ENCODE data around the gene CD8A.

The CD8A gene

GRCh38 chr2:86760371-86760770 is 30.3 kb downstream of the CD8A start:
- Histone ChIP-seq H3K18ac (ENCODE audit: low read length) (no peak overlapping the region), H3K4me1 (ENCODE audit: control insufficient read depth in 1 of 2, insufficient read depth in 2 of 2, low read length in 2 of 2) (no peaks in the 10 kb centered on the region), H4K8ac (ENCODE audit: low read depth, low read length) (no peak overlapping the region), H3K27ac (ENCODE audit: low read depth, low read length) (no peak overlapping the region), H2BK12ac (ENCODE audit: low read length) (no peak overlapping the region), H3K79me1 (ENCODE audit: low read length) (no peaks in the 10 kb centered on the region), H3K14ac (ENCODE audit: low read length) (no peak overlapping the region), H2AK5ac (ENCODE audit: low read length) (no peak overlapping the region), H3K4me3 (ENCODE audit: low read depth, low read length) (no peak overlapping the region), H3K23ac (ENCODE audit: low read length) (no peak overlapping the region), H3K4me2 (ENCODE audit: low read length) (no peak overlapping the region), H3K36me3 (ENCODE audit: control insufficient read depth in 1 of 2, insufficient read depth in 2 of 2, low read length in 2 of 2) (peaks cover 0 to 1% of the 10 kb centered on the region in 2 experiments), H3K9ac (ENCODE audit: low read length) (no peak overlapping the region), H3K9me3 (ENCODE audit: insufficient read depth, low read depth, low read length) (no peaks in the 10 kb centered on the region), H3K4ac (ENCODE audit: low read depth, low read length) (no peak overlapping the region), H2AFZ (ENCODE audit: insufficient read depth, low read length, poor library complexity) (no peak overlapping the region), H3K79me2 (ENCODE audit: control insufficient read depth, insufficient read depth, low read length, poor library complexity) (no peaks in the 10 kb centered on the region), H3K27me3 (ENCODE audit: insufficient read depth, low read length) (no peaks in the 10 kb centered on the region), H4K12ac (ENCODE audit: low read depth, low read length) (no peak overlapping the region), H4K91ac (ENCODE audit: low read depth, low read length) (no peak overlapping the region), H2BK5ac (ENCODE audit: low read depth, low read length, poor library complexity) (no peak overlapping the region), H2BK120ac (ENCODE audit: insufficient read depth, low read length, poor library complexity) (no peak overlapping the region)
- no CpG with 5 or more reads among the region's 4 CpGs for WGBS (ENCODE audit: extremely low coverage, insufficient coverage, insufficient read length)
- no peak for DNase-seq

DNA sequence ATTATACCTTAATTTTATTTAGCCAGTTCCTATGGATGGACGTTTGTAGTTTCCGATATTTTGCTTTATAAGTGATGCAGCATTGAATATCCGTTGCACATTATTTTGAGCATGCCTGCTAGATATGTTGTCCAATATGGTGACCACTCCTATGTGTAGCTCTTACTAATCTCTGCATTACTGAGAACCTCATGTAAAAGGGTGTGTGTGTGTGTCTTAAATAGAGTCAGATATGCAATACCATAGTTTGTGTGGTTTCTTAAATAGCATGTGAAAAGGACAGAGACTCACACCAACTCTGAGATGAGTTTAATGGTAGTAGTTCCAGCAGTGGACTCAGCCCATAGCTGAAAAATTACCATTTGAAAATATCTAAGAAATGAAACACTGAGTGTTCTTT is 32.3 kb downstream of the CD8A start:
- WGBS (ENCODE audit: extremely low coverage, insufficient coverage, insufficient read length): no CpG with 5 or more reads among the region's 3 CpGs

GRCh38 chr2:86753606-86754005 is 37.1 kb downstream of the CD8A start:
- H3K36me3 ChIP-seq (ENCODE audit: control insufficient read depth in 1 of 2, insufficient read depth in 2 of 2, low read length in 2 of 2): peaks cover 3 to 5% of the 10 kb centered on the region in 2 experiments
- no peak overlapping the region for H3K4ac ChIP-seq (ENCODE audit: low read depth, low read length)
- H3K79me1 ChIP-seq (ENCODE audit: low read length): no peaks in the 10 kb centered on the region
- DNase-seq: no peak
- H3K4me1 ChIP-seq (ENCODE audit: control insufficient read depth in 1 of 2, insufficient read depth in 2 of 2, low read length in 2 of 2): no peaks in the 10 kb centered on the region
- no peak overlapping the region for H4K12ac ChIP-seq (ENCODE audit: low read depth, low read length)
- no peak overlapping the region for H4K8ac ChIP-seq (ENCODE audit: low read depth, low read length)
- no peak overlapping the region for H3K14ac ChIP-seq (ENCODE audit: low read length)
- no peak overlapping the region for H3K4me3 ChIP-seq (ENCODE audit: low read depth, low read length)
- no peaks in the 10 kb centered on the region for H3K79me2 ChIP-seq (ENCODE audit: control insufficient read depth, insufficient read depth, low read length, poor library complexity)
- no peak overlapping the region for H2BK5ac ChIP-seq (ENCODE audit: low read depth, low read length, poor library complexity)
- no peak overlapping the region for H3K27ac ChIP-seq (ENCODE audit: low read depth, low read length)
- H4K91ac ChIP-seq (ENCODE audit: low read depth, low read length): no peak overlapping the region
- no peak overlapping the region for H3K18ac ChIP-seq (ENCODE audit: low read length)
- H2BK120ac ChIP-seq (ENCODE audit: insufficient read depth, low read length, poor library complexity): no peak overlapping the region
- H2AFZ ChIP-seq (ENCODE audit: insufficient read depth, low read length, poor library complexity): no peak overlapping the region
- no peak overlapping the region for H2BK12ac ChIP-seq (ENCODE audit: low read length)
- no peaks in the 10 kb centered on the region for H3K9me3 ChIP-seq (ENCODE audit: insufficient read depth, low read depth, low read length)
- H3K4me2 ChIP-seq (ENCODE audit: low read length): no peak overlapping the region
- H3K27me3 ChIP-seq (ENCODE audit: insufficient read depth, low read length): no peaks in the 10 kb centered on the region
- no peak overlapping the region for H3K23ac ChIP-seq (ENCODE audit: low read length)
- no peak overlapping the region for H3K9ac ChIP-seq (ENCODE audit: low read length)
- no peak overlapping the region for H2AK5ac ChIP-seq (ENCODE audit: low read length)

More for the DNA sequence above, 32.3 kb downstream of the CD8A start:
- no peak overlapping the region for H2BK12ac ChIP-seq (ENCODE audit: low read length)
- no peak overlapping the region for H3K4me2 ChIP-seq (ENCODE audit: low read length)
- no peak overlapping the region for H3K9ac ChIP-seq (ENCODE audit: low read length)
- no peak overlapping the region for H3K18ac ChIP-seq (ENCODE audit: low read length)
- no peak overlapping the region for H3K14ac ChIP-seq (ENCODE audit: low read length)
- no peak overlapping the region for H4K91ac ChIP-seq (ENCODE audit: low read depth, low read length)
- H3K79me2 ChIP-seq (ENCODE audit: control insufficient read depth, insufficient read depth, low read length, poor library complexity): no peaks in the 10 kb centered on the region
- no peak overlapping the region for H2AFZ ChIP-seq (ENCODE audit: insufficient read depth, low read length, poor library complexity)
- no peaks in the 10 kb centered on the region for H3K79me1 ChIP-seq (ENCODE audit: low read length)
- H2BK120ac ChIP-seq (ENCODE audit: insufficient read depth, low read length, poor library complexity): no peak overlapping the region
- peaks cover 2 to 4% of the 10 kb centered on the region in 2 experiments for H3K36me3 ChIP-seq (ENCODE audit: control insufficient read depth in 1 of 2, insufficient read depth in 2 of 2, low read length in 2 of 2)
- no peak overlapping the region for H4K12ac ChIP-seq (ENCODE audit: low read depth, low read length)
- H3K4me1 ChIP-seq (ENCODE audit: control insufficient read depth in 1 of 2, insufficient read depth in 2 of 2, low read length in 2 of 2): no peaks in the 10 kb centered on the region
- H3K4me3 ChIP-seq (ENCODE audit: low read depth, low read length): no peak overlapping the region
- H3K4ac ChIP-seq (ENCODE audit: low read depth, low read length): no peak overlapping the region
- no peak overlapping the region for H4K8ac ChIP-seq (ENCODE audit: low read depth, low read length)
- H3K27me3 ChIP-seq (ENCODE audit: insufficient read depth, low read length): no peaks in the 10 kb centered on the region
- H3K23ac ChIP-seq (ENCODE audit: low read length): no peak overlapping the region
- H3K27ac ChIP-seq (ENCODE audit: low read depth, low read length): no peak overlapping the region
- H2AK5ac ChIP-seq (ENCODE audit: low read length): no peak overlapping the region
- no peak for DNase-seq
- H2BK5ac ChIP-seq (ENCODE audit: low read depth, low read length, poor library complexity): no peak overlapping the region
- H3K9me3 ChIP-seq (ENCODE audit: insufficient read depth, low read depth, low read length): no peaks in the 10 kb centered on the region

DNA sequence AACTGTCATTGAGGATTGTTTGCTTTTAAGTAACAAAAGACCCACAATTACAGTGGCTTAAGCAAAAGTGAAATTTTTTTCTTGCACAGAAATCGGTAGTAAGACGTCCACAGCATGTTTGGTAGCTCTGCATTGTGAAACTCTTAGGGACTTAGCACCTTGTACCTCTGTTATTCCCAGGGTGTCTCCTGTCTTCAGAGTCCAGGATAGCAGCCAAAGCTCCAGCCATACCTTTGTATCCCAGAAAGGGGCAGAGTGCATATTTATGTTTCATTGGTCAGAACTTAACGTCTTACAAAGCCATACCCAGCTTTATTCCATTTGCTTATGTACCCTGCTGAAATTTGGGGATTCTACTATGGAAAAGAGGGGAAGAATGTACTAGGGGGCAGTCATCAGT is 37.8 kb downstream of the CD8A start:
- no peak overlapping the region for H4K12ac ChIP-seq (ENCODE audit: low read depth, low read length)
- no peaks in the 10 kb centered on the region for H3K27me3 ChIP-seq (ENCODE audit: insufficient read depth, low read length)
- no peaks in the 10 kb centered on the region for H3K4me1 ChIP-seq (ENCODE audit: control insufficient read depth in 1 of 2, insufficient read depth in 2 of 2, low read length in 2 of 2)
- no CpG with 5 or more reads among the region's 3 CpGs for WGBS (ENCODE audit: extremely low coverage, insufficient coverage, insufficient read length)
- no peak for DNase-seq
- no peak overlapping the region for H3K9ac ChIP-seq (ENCODE audit: low read length)
- H4K8ac ChIP-seq (ENCODE audit: low read depth, low read length): no peak overlapping the region
- no peaks in the 10 kb centered on the region for H3K9me3 ChIP-seq (ENCODE audit: insufficient read depth, low read depth, low read length)
- peaks cover 3 to 5% of the 10 kb centered on the region in 2 experiments for H3K36me3 ChIP-seq (ENCODE audit: control insufficient read depth in 1 of 2, insufficient read depth in 2 of 2, low read length in 2 of 2)
- H3K4me2 ChIP-seq (ENCODE audit: low read length): no peak overlapping the region
- H3K79me1 ChIP-seq (ENCODE audit: low read length): no peaks in the 10 kb centered on the region
- no peak overlapping the region for H3K18ac ChIP-seq (ENCODE audit: low read length)
- H2BK12ac ChIP-seq (ENCODE audit: low read length): no peak overlapping the region
- H3K4me3 ChIP-seq (ENCODE audit: low read depth, low read length): no peak overlapping the region
- H3K23ac ChIP-seq (ENCODE audit: low read length): no peak overlapping the region
- no peak overlapping the region for H3K4ac ChIP-seq (ENCODE audit: low read depth, low read length)
- no peak overlapping the region for H3K27ac ChIP-seq (ENCODE audit: low read depth, low read length)
- no peak overlapping the region for H4K91ac ChIP-seq (ENCODE audit: low read depth, low read length)
- no peak overlapping the region for H2BK5ac ChIP-seq (ENCODE audit: low read depth, low read length, poor library complexity)
- no peak overlapping the region for H3K14ac ChIP-seq (ENCODE audit: low read length)
- H2AK5ac ChIP-seq (ENCODE audit: low read length): no peak overlapping the region
- no peak overlapping the region for H2BK120ac ChIP-seq (ENCODE audit: insufficient read depth, low read length, poor library complexity)
- H3K79me2 ChIP-seq (ENCODE audit: control insufficient read depth, insufficient read depth, low read length, poor library complexity): no peaks in the 10 kb centered on the region
- no peak overlapping the region for H2AFZ ChIP-seq (ENCODE audit: insufficient read depth, low read length, poor library complexity)
